ENCODE data around the gene NAA38.
A peak's percentile ranks its signal among the peaks of the same experiment; 100 is the strongest.

NAA38 gene

GRCh38 chr17:7856811-7857712 is at the start of gene NAA38:
Gene NAA38, minus strand, starts transcription at chr17:7857559. Its CDS starts 96 bp downstream, at chr17:7857463.
- DNase-seq (ENCODE audit: low read depth) = peak; percentile 100
- TF ChIP-seq, protein P1, sequence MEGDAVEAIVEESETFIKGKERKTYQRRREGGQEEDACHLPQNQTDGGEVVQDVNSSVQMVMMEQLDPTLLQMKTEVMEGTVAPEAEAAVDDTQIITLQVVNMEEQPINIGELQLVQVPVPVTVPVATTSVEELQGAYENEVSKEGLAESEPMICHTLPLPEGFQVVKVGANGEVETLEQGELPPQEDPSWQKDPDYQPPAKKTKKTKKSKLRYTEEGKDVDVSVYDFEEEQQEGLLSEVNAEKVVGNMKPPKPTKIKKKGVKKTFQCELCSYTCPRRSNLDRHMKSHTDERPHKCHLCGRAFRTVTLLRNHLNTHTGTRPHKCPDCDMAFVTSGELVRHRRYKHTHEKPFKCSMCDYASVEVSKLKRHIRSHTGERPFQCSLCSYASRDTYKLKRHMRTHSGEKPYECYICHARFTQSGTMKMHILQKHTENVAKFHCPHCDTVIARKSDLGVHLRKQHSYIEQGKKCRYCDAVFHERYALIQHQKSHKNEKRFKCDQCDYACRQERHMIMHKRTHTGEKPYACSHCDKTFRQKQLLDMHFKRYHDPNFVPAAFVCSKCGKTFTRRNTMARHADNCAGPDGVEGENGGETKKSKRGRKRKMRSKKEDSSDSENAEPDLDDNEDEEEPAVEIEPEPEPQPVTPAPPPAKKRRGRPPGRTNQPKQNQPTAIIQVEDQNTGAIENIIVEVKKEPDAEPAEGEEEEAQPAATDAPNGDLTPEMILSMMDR (conservative IDR thresholded peaks at IDR 0.05; ENCODE audit: low read depth, low read length) = peak; percentile 65
- peak within 1 kb of the TSS; percentile 72 for H3K4me3 ChIP-seq (ENCODE audit: low read depth, low read length)

GRCh38 chr17:7903154-7904103 is 46.1 kb upstream of the NAA38 start:
- TF ChIP-seq, protein P1 (conservative IDR thresholded peaks at IDR 0.05; ENCODE audit: low read depth, low read length) = no peak
- H3K4me3 ChIP-seq (ENCODE audit: low read depth, low read length) = no peak overlapping the region
- peak; percentile 91 for DNase-seq (ENCODE audit: low read depth)

GRCh38 chr17:7897773-7898172 is 40.4 kb upstream of the NAA38 start:
- TF ChIP-seq, protein P1 (conservative IDR thresholded peaks at IDR 0.05; ENCODE audit: low read depth, low read length) = peak; percentile 62
- H3K4me3 ChIP-seq (ENCODE audit: low read depth, low read length) = no peak overlapping the region
- peak; percentile 83 for DNase-seq (ENCODE audit: low read depth)

- TF ChIP-seq, protein P1 (conservative IDR thresholded peaks at IDR 0.05; ENCODE audit: low read depth, low read length) = no peak
- no peak for DNase-seq (ENCODE audit: low read depth)
- H3K4me3 ChIP-seq (ENCODE audit: low read depth, low read length) = no peak overlapping the region
Observed at GRCh38 chr17:7897090-7897489, 39.7 kb upstream of the NAA38 start.

DNA sequence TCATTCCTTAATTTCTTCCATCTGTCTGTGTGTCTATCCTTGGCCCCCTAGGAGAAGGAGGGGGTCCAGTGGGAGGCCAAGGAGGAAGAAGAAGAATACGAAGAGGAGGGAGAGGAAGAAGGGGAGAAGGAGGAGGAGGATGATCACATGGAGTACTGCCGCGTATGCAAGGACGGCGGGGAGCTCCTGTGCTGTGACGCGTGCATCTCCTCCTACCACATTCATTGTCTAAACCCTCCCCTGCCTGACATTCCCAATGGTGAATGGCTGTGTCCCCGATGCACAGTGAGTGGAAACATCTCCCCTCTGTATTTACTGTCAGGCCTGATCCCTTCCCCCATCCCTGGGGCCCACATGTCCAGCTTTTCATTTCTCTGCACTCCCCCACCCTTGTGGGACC is 37.5 kb upstream of the NAA38 start:
- DNase-seq (ENCODE audit: low read depth) = no peak
- TF ChIP-seq, protein P1 (conservative IDR thresholded peaks at IDR 0.05; ENCODE audit: low read depth, low read length) = no peak
- no peak overlapping the region for H3K4me3 ChIP-seq (ENCODE audit: low read depth, low read length)

DNA sequence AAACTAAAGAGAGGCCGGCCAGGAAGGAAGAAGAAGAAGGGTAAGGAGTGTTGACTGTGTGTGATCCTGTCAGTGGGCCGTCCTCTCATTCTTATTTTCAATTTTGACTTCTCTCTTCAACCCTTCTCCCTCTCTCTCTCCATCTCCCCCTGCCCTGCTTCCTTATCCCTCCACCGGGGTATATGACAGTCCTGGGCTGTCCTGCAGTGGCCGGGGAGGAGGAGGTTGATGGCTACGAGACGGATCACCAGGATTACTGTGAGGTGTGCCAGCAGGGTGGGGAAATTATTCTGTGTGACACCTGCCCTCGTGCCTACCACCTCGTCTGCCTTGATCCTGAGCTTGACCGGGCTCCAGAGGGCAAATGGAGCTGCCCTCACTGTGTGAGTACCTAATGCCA is 36.9 kb upstream of the NAA38 start:
- H3K4me3 ChIP-seq (ENCODE audit: low read depth, low read length) = no peak overlapping the region
- no peak for DNase-seq (ENCODE audit: low read depth)
- TF ChIP-seq, protein P1 (conservative IDR thresholded peaks at IDR 0.05; ENCODE audit: low read depth, low read length) = no peak

Data from choroid plexus epithelial cell (primary cell).